GM12874 (cell line): ENCODE data around the gene COL4A1.

Experiments used
- TF ChIP-seq, protein P1 (sequence below): IDR thresholded peaks from 2 replicates; pipeline ENCODE4 v1.5.1; 2011; ENCODE audit warnings: low read depth, mild to moderate bottlenecking, control low read depth, low read length, moderate library complexity; ENCODE audit not compliant: insufficient read depth

The COL4A1 gene

GRCh38 chr13:110298505-110299282, 8.3 kb downstream of the COL4A1 start:
- TF ChIP-seq, protein P1, sequence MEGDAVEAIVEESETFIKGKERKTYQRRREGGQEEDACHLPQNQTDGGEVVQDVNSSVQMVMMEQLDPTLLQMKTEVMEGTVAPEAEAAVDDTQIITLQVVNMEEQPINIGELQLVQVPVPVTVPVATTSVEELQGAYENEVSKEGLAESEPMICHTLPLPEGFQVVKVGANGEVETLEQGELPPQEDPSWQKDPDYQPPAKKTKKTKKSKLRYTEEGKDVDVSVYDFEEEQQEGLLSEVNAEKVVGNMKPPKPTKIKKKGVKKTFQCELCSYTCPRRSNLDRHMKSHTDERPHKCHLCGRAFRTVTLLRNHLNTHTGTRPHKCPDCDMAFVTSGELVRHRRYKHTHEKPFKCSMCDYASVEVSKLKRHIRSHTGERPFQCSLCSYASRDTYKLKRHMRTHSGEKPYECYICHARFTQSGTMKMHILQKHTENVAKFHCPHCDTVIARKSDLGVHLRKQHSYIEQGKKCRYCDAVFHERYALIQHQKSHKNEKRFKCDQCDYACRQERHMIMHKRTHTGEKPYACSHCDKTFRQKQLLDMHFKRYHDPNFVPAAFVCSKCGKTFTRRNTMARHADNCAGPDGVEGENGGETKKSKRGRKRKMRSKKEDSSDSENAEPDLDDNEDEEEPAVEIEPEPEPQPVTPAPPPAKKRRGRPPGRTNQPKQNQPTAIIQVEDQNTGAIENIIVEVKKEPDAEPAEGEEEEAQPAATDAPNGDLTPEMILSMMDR, result no peak

DNA sequence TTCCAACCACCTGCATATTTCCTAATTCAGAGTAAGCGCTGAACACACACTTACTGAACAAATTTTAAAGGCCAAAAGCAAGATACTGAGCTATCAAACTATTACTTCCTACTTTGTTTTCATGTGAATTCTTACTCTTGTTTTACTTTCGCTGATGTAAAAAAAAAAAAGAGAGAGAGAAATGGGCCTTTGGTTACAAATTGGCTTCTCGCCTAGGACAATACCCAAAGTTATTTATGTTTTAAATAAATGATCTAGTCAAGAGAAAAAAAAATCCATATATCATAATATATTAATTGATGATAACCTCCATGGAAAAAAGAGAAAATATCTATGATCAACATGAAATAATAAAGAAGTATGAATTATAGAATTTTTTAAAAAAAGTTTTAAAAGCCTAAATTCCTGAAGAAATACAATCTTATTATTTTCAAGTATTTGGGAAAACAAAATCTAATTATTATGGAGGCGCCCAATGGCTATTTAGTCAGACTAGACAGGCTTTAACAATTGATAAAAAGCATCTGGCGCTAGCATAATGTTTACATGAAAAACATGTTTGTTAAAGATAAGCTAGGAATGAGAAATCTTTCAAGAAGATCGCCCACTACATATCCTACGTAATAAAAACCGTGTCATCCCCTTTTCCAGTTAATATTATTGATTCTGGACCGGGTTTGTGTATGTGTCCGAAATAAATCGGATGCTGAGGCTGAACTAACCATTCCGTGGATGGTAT, 9.0 kb downstream of the COL4A1 start:
- TF ChIP-seq, protein P1, result no peak

DNA sequence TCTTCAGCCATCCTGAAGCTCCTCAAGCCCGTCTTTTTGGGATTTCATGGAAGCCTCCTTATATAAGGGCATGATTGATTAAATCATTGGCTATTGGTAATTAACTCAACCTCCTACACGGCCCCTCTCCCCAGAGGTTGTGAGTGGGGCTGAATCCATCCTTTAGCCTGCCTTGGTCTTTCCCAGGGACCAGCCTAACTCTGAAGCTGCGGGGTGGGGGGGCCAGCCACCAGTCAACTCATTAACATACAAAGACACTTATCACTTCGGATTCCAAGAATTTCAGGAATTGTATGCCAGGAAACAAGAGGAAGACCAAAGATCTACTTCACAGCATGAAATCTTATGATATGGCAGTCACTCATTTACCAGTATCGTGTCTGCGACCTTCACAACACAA, 9.9 kb downstream of the COL4A1 start:
- TF ChIP-seq, protein P1, result no peak

- TF ChIP-seq, protein P1, result no peak
These were observed 12.3 kb downstream of the COL4A1 start for GRCh38 chr13:110294622-110295021.

- TF ChIP-seq, protein P1, result no peak
These were observed 12.8 kb downstream of the COL4A1 start for GRCh38 chr13:110294146-110294545.

- TF ChIP-seq, protein P1, result no peak
These were observed 13.3 kb downstream of the COL4A1 start for GRCh38 chr13:110293649-110294048.

DNA sequence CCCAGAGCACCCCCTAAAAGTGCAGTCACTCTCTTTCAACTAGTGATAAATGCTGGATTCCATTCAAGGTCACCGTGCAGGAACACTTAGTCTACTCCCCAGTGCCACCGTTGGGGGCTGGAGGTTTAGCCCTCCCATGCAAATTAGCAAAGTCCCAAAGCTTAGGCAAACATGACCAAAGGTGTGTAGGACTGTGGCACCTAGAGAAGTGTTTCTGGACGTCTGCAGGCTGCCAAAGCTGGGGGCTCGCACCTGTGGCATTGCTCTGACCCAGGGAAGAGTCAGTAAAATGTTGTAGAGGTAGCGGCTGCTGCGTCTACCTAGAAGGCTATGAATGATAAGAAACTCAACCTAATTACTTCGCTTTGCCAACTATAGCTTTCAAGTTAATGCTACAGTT, 13.9 kb downstream of the COL4A1 start:
- TF ChIP-seq, protein P1, result no peak
